A549 (cell line): Measurements from ENCODE around the gene HS3ST5. TPM values are rescaled to one million over a fixed set of nuclear protein-coding genes. Genes with fewer than 3 reads are reported as not detected.

Experiments
- ATAC-seq, 2 experiments: fragments of 200-7000 bp in 1 of 2; fragments of >200 bp in 1 of 2; cut with Nextera tagmentation in 1 of 2; cut with Tn5 transposase in 1 of 2; 3 replicates each; pipeline versions ENCODE4 v1.8.0 to v1.9.1; 2018 to 2020; ENCODE audit warnings: mild to moderate bottlenecking in 1 of 2, moderate library complexity in 1 of 2
- CTCF ChIA-PET: fragments of 300-600 bp; sonication (Branson Sonifier 250); formaldehyde crosslinking; extraction: SDS; loops from one replicate; lab custom pipeline; 2021; ENCODE audit warnings: antibody characterized with exemption, inconsistent platforms; lab: Yijun Ruan, JAX
- POLR2A ChIA-PET: fragments of 350-600 bp; formaldehyde crosslinking; extraction: SDS; loops from one replicate; lab custom pipeline; 2021; ENCODE audit warnings: antibody characterized with exemption, inconsistent platforms; lab: Yijun Ruan, JAX
- DNase-seq, 2 experiments: peaks; one replicate each; pipeline versions ENCODE4 v3.0.0 to v3.0.0-alpha.2; 2011 to 2016; ENCODE audit warnings: low read depth in 1 of 2, low spot score in 1 of 2
- FAIRE-seq: peaks from 2 replicates; lab custom pipeline; 2011; peaks lifted over from hg19 to GRCh38; lab: Jason Lieb, UNC
- H3K27ac ChIP-seq, 2 experiments: fragments of >200 bp; sonication (Bioruptor Twin); formaldehyde crosslinking; 3 replicates each; pipeline ENCODE4 v1.5.1; 2016 to 2017
- H3K4me1 ChIP-seq: fragments of >200 bp; sonication (Bioruptor Twin); formaldehyde crosslinking; 3 replicates; pipeline ENCODE4 v1.6.1; 2016
- H3K4me2 ChIP-seq: fragments of >200 bp; sonication (Bioruptor Twin); formaldehyde crosslinking; 3 replicates; pipeline ENCODE4 v1.6.1; 2016
- H3K4me3 ChIP-seq: fragments of >200 bp; sonication (Bioruptor Twin); formaldehyde crosslinking; 3 replicates; pipeline ENCODE4 v1.5.1; 2016
- H3K9me3 ChIP-seq: fragments of >200 bp; sonication (Bioruptor Twin); formaldehyde crosslinking; 3 replicates; pipeline ENCODE4 v1.6.1; 2016
- BHLHE40 ChIP-seq: IDR thresholded peaks from 2 replicates; pipeline ENCODE4 v1.6.1; 2012; ENCODE audit warnings: low read depth, low read length, inconsistent platforms
- CBX8 ChIP-seq: fragments of 200-600 bp; sonication (generic); IDR thresholded peaks from 2 replicates; pipeline ENCODE4 v1.6.1; 2016
- CHD4 ChIP-seq: fragments of 200-600 bp; sonication (generic); IDR thresholded peaks from 2 replicates; pipeline ENCODE4 v1.6.1; 2016; ENCODE audit warnings: antibody characterized with exemption, mild to moderate bottlenecking, borderline replicate concordance
- EHMT2 ChIP-seq: fragments of 200-600 bp; sonication (generic); IDR thresholded peaks from 2 replicates; pipeline ENCODE4 v1.6.1; 2016; ENCODE audit warnings: antibody characterized with exemption, low read depth, mild to moderate bottlenecking, moderate library complexity
- EP300 ChIP-seq, 2 experiments: fragments of >200 bp; sonication (Bioruptor Twin); formaldehyde crosslinking; IDR thresholded peaks; 2 replicates in 1 of 2; 3 replicates in 1 of 2; pipeline ENCODE4 v1.6.1; 2016 to 2017
- ESRRA ChIP-seq: fragments of 150-350 bp; IDR thresholded peaks from 2 replicates; pipeline ENCODE4 v1.6.1; 2014; ENCODE audit warnings: mild to moderate bottlenecking, low read length, borderline replicate concordance
- GATA3 ChIP-seq: IDR thresholded peaks from 2 replicates; pipeline ENCODE4 v1.6.1; 2012; ENCODE audit warnings: borderline replicate concordance
- HDAC2 ChIP-seq: fragments of 200-600 bp; sonication (generic); IDR thresholded peaks from 2 replicates; pipeline ENCODE4 v1.6.1; 2016
- JUN ChIP-seq, 2 experiments: fragments of >200 bp; sonication (Bioruptor Twin); formaldehyde crosslinking; IDR thresholded peaks; 2 replicates in 1 of 2; 3 replicates in 1 of 2; pipeline ENCODE4 v1.6.1; 2016 to 2017
- KDM5A ChIP-seq: fragments of 200-600 bp; sonication (generic); IDR thresholded peaks from 2 replicates; pipeline ENCODE4 v1.6.1; 2016; ENCODE audit warnings: antibody characterized with exemption, mild to moderate bottlenecking
- MAFK ChIP-seq: fragments of 450-650 bp; IDR thresholded peaks from 2 replicates; pipeline ENCODE4 v1.6.1; 2014; ENCODE audit not compliant: partially characterized antibody
- MYC ChIP-seq: IDR thresholded peaks from 2 replicates; pipeline ENCODE4 v1.6.1; 2012; ENCODE audit warnings: mild to moderate bottlenecking, inconsistent platforms, low read length, improper control_type of control experiment, borderline replicate concordance
- POLR2AphosphoS2 ChIP-seq: conservative IDR thresholded peaks from 2 replicates; pipeline ENCODE4 v1.6.1; 2012; ENCODE audit warnings: low read length, improper control_type of control experiment, inconsistent platforms
- TP53 ChIP-seq: fragments of 250-450 bp; sonication (Bioruptor Pico); IDR thresholded peaks from 2 replicates; pipeline ENCODE4 v1.5.0; 2021; ENCODE audit warnings: mild to moderate bottlenecking, moderate library complexity
- ZNF302 ChIP-seq: fragments of 250-450 bp; sonication (Bioruptor Pico); IDR thresholded peaks from 2 replicates; pipeline ENCODE4 v1.9.0; 2021; ENCODE audit warnings: inconsistent platforms, mild to moderate bottlenecking, moderate library complexity
- WGBS: methylation state at CpG from one replicate; pipeline ENCODE4 v1.1.6; 2017; ENCODE audit errors: missing lambda C conversion rate; 5-methylcytosine and 5-hydroxymethylcytosine counted together
- polyA plus RNA-seq, 4 experiments: library from polyadenylated mRNA; depleted of rRNA in 3 of 4; stranded (reverse); fragments of >200 nt; fragmentation: RNase III in 1 of 4; extraction: RNeasy Plus Mini Kit Qiagen cat#74134 plus additional on column Dnase treatment in 1 of 4; gene quantifications; 2 replicates in 3 of 4; 3 replicates in 1 of 4; pipeline ENCODE4 v1.2.3, GENCODE V29; 2011 to 2017
- TF ChIP-seq, protein P1 (sequence below): fragments of 250-450 bp; sonication (Bioruptor Pico); IDR thresholded peaks from 2 replicates; pipeline ENCODE4 v1.5.0; 2020; ENCODE audit warnings: low read depth, mild to moderate bottlenecking, moderate library complexity
- TF ChIP-seq, protein P2 (sequence below): fragments of >200 bp; sonication (Bioruptor Twin); formaldehyde crosslinking; IDR thresholded peaks from 2 replicates; pipeline ENCODE4 v1.6.1; 2016
- TF ChIP-seq, protein P3 (sequence below): fragments of 250-450 bp; sonication (Bioruptor Pico); IDR thresholded peaks from 2 replicates; pipeline ENCODE4 v1.5.0; 2021; ENCODE audit warnings: mild to moderate bottlenecking, moderate library complexity, borderline replicate concordance
- TF ChIP-seq, protein P4 (sequence below): fragments of 200-600 bp; sonication (generic); IDR thresholded peaks from 2 replicates; pipeline ENCODE4 v1.6.1; 2016; ENCODE audit warnings: antibody characterized with exemption, mild to moderate bottlenecking, moderate library complexity
- TF ChIP-seq, protein P5 (sequence below): IDR thresholded peaks from 2 replicates; pipeline ENCODE4 v1.6.1; 2012

Gene HS3ST5
- polyA plus RNA-seq, 2 of the 4 experiments (the other 2 are of a cell fraction), result not detected

DNA sequence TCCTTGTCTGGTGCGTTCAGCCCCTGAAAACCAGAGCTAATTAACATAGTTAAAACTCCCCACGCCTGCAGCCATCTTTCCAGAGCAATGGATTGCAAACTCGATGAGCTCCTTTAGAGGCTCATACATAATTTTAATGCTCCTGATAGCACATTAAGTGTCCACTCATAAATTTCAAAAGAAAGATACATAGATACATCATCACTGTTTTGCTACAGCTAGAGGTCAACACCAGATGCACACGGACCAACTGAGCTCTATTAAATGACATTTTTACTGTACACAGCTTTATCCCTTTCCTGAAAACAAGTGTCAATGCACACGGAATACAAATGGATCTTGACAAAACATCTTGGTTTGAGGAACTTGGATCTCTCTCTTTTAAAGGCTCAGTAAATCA is 280.6 kb downstream of the HS3ST5 start:
- Histone ChIP-seq H3K4me1 (no peaks in the 10 kb centered on the region), H3K4me3 (no peak overlapping the region), H3K4me2 (no peak overlapping the region)
- FAIRE-seq (no peak), DNase-seq (no peak)
- CTCF ChIA-PET, result interaction anchor here (1.0 kb wide), 1 partner anchor 46 kb away, joined by 3 read pairs; no protein-coding TSS in a partner anchor
- POLR2A ChIA-PET, result interaction anchor here (0.5 kb wide), 1 partner anchor 41 kb away, joined by 10 read pairs; no protein-coding TSS in a partner anchor
- TF ChIP-seq, protein P1, sequence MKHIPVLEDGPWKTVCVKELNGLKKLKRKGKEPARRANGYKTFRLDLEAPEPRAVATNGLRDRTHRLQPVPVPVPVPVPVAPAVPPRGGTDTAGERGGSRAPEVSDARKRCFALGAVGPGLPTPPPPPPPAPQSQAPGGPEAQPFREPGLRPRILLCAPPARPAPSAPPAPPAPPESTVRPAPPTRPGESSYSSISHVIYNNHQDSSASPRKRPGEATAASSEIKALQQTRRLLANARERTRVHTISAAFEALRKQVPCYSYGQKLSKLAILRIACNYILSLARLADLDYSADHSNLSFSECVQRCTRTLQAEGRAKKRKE (CRISPR knock-in tag), result no peak
- TF ChIP-seq TP53 (CRISPR knock-in tag), result no peak
- TF ChIP-seq MAFK, result no peak
- no peak for TF ChIP-seq KDM5A
- TF ChIP-seq GATA3, result no peak
- TF ChIP-seq BHLHE40, result no peak
- no peak for TF ChIP-seq POLR2AphosphoS2
- no peak for TF ChIP-seq MYC
- no peak for TF ChIP-seq EHMT2
- TF ChIP-seq ESRRA, result no peak
- no peak for TF ChIP-seq ZNF302
- TF ChIP-seq, all 56 proteins: peak for 0
- no peak overlapping the region for H3K27ac ChIP-seq
- no peaks in the 10 kb centered on the region for H3K9me3 ChIP-seq
- ATAC-seq, result no peak
- WGBS, result 4% methylated on average over 5 of the region's 5 CpGs

DNA sequence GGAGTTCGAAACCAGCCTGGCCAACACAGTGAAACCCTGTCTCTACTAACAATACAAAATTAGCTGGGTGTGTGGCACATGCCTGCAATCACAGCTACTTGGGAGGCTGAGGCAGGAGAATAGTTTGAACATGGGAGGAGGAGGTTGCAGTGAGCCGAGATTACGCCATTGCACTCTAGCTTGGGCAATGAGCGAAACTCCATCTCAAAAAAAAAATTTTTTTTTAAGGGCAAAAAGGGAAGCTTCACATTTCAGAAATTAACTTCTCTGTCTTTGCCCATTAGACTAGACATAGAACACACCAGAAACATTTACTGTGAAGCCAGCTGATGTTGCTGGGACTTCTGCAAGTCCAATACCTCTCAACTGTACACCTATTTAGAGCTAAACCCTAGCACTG is 281.1 kb downstream of the HS3ST5 start:
- CTCF ChIA-PET, result interaction anchor here (1.0 kb wide), 1 partner anchor 47 kb away, joined by 3 read pairs; no protein-coding TSS in a partner anchor
- POLR2A ChIA-PET, result no interaction called here
- 46% methylated on average over 4 of the region's 4 CpGs for WGBS

More for the DNA sequence above, 281.1 kb downstream of the HS3ST5 start:
- ATAC-seq (no peak), FAIRE-seq (no peak), DNase-seq (no peak)
- no peak overlapping the region for H3K27ac ChIP-seq
- H3K4me3 ChIP-seq, result no peak overlapping the region
- H3K4me1 ChIP-seq, result no peaks in the 10 kb centered on the region
- no peaks in the 10 kb centered on the region for H3K9me3 ChIP-seq
- no peak overlapping the region for H3K4me2 ChIP-seq
- no peak for TF ChIP-seq CHD4
- TF ChIP-seq, protein P2, sequence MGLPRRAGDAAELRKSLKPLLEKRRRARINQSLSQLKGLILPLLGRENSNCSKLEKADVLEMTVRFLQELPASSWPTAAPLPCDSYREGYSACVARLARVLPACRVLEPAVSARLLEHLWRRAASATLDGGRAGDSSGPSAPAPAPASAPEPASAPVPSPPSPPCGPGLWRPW, result no peak
- TF ChIP-seq, protein P3, sequence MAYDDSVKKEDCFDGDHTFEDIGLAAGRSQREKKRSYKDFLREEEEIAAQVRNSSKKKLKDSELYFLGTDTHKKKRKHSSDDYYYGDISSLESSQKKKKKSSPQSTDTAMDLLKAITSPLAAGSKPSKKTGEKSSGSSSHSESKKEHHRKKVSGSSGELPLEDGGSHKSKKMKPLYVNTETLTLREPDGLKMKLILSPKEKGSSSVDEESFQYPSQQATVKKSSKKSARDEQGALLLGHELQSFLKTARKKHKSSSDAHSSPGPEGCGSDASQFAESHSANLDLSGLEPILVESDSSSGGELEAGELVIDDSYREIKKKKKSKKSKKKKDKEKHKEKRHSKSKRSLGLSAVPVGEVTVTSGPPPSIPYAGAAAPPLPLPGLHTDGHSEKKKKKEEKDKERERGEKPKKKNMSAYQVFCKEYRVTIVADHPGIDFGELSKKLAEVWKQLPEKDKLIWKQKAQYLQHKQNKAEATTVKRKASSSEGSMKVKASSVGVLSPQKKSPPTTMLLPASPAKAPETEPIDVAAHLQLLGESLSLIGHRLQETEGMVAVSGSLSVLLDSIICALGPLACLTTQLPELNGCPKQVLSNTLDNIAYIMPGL (CRISPR knock-in tag), result no peak
- TF ChIP-seq JUN (IDR thresholded peaks at IDR 0.05), result no peak
- no peak for TF ChIP-seq HDAC2
- no peak for TF ChIP-seq CBX8
- no peak for TF ChIP-seq EP300 (IDR thresholded peaks at IDR 0.05)
- TF ChIP-seq, protein P4, sequence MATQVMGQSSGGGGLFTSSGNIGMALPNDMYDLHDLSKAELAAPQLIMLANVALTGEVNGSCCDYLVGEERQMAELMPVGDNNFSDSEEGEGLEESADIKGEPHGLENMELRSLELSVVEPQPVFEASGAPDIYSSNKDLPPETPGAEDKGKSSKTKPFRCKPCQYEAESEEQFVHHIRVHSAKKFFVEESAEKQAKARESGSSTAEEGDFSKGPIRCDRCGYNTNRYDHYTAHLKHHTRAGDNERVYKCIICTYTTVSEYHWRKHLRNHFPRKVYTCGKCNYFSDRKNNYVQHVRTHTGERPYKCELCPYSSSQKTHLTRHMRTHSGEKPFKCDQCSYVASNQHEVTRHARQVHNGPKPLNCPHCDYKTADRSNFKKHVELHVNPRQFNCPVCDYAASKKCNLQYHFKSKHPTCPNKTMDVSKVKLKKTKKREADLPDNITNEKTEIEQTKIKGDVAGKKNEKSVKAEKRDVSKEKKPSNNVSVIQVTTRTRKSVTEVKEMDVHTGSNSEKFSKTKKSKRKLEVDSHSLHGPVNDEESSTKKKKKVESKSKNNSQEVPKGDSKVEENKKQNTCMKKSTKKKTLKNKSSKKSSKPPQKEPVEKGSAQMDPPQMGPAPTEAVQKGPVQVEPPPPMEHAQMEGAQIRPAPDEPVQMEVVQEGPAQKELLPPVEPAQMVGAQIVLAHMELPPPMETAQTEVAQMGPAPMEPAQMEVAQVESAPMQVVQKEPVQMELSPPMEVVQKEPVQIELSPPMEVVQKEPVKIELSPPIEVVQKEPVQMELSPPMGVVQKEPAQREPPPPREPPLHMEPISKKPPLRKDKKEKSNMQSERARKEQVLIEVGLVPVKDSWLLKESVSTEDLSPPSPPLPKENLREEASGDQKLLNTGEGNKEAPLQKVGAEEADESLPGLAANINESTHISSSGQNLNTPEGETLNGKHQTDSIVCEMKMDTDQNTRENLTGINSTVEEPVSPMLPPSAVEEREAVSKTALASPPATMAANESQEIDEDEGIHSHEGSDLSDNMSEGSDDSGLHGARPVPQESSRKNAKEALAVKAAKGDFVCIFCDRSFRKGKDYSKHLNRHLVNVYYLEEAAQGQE, result no peak
- TF ChIP-seq, protein P5, sequence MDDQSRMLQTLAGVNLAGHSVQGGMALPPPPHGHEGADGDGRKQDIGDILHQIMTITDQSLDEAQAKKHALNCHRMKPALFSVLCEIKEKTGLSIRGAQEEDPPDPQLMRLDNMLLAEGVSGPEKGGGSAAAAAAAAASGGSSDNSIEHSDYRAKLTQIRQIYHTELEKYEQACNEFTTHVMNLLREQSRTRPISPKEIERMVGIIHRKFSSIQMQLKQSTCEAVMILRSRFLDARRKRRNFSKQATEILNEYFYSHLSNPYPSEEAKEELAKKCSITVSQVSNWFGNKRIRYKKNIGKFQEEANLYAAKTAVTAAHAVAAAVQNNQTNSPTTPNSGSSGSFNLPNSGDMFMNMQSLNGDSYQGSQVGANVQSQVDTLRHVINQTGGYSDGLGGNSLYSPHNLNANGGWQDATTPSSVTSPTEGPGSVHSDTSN, result no peak
